ENCODE data around the gene HSPA1A. TPM values are rescaled to one million over a fixed set of nuclear protein-coding genes. Genes with fewer than 3 reads are reported as not detected.
A peak's percentile ranks its signal among the peaks of the same experiment; 100 is the strongest.

HSPA1A gene
- total RNA-seq, 1 donor from 2014 or later = 46.3 TPM

GRCh38 chr6:31831350-31832215, 16.2 kb downstream of the HSPA1A start:
- H3K4me1 Mint-ChIP-seq (ENCODE audit: low read depth) = peaks cover 42% of the 10 kb centered on the region
- no peaks in the 10 kb centered on the region for H3K9me3 Mint-ChIP-seq (ENCODE audit: low read depth)
- no peak overlapping the region for H3K27ac Mint-ChIP-seq (ENCODE audit: unreplicated experiment)
- peak overlapping the region; percentile 80 for H3K4me3 Mint-ChIP-seq (ENCODE audit: unreplicated experiment)
- DNase-seq (ENCODE audit: low spot score) = no peak
- no peaks in the 10 kb centered on the region for H3K27me3 Mint-ChIP-seq (ENCODE audit: low read depth)
- peaks cover 12% of the 10 kb centered on the region for H3K36me3 Mint-ChIP-seq (ENCODE audit: low read depth)
- no peak for TF ChIP-seq CTCF (IDR thresholded peaks at IDR 0.05)

DNA sequence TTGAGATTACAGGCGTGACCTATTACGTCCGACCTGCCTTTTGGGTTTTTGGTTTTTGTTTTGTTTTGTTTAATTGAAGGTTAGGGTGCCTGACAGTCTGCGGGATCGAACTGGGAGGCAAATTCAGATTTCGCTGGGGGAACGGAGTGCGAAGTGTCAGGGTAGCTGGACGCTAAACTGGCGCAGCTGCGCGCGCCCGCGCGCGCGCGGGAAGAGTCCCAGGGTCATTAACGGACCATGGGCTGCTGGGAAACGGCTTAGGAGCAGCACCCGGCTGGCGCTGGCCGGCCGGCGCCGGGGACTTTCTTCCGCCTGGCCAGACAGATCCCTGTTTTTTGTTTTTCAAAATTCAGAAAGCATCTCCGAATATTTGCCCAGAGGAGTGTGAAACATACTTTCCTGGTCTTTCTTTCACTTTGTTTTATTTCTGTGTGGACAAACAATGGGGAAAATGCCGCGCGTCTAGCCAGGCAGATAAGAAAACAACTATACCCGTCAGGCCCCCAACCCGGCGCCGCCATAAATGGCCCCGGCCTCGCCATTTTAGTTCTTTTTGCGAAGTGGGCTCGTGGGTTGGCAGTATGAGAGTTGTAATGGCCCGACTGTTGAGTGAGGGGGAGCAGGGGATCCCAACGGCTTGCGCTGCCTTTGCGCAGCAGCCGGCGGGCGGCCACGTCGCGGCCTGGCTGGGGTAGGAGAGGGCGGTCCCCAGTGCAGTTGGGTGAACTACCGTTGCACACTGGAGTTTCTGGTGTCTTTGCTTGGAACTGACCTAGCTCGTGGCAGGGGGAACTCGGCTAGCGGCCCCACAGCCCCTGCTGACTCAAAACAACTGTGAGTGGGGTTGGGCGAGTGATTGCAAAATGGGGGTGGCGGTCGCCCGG, 19.3 kb downstream of the HSPA1A start:
- H3K9me3 Mint-ChIP-seq (ENCODE audit: low read depth) = no peaks in the 10 kb centered on the region
- peak overlapping the region; percentile 97 for H3K27ac Mint-ChIP-seq (ENCODE audit: unreplicated experiment)
- H3K27me3 Mint-ChIP-seq (ENCODE audit: low read depth) = no peaks in the 10 kb centered on the region
- H3K4me1 Mint-ChIP-seq (ENCODE audit: low read depth) = peaks cover 57% of the 10 kb centered on the region
- DNase-seq (ENCODE audit: low spot score) = no peak
- no peak for TF ChIP-seq CTCF (IDR thresholded peaks at IDR 0.05)
- peaks cover 30% of the 10 kb centered on the region for H3K36me3 Mint-ChIP-seq (ENCODE audit: low read depth)
- H3K4me3 Mint-ChIP-seq (ENCODE audit: unreplicated experiment) = peak overlapping the region; percentile 95

- no peak for TF ChIP-seq CTCF (IDR thresholded peaks at IDR 0.05)
- Mint-ChIP-seq H3K4me3 (ENCODE audit: unreplicated experiment) (peak overlapping the region; percentile 95), H3K27ac (ENCODE audit: unreplicated experiment) (peak overlapping the region; percentile 97), H3K9me3 (ENCODE audit: low read depth) (no peaks in the 10 kb centered on the region), H3K36me3 (ENCODE audit: low read depth) (peaks cover 34% of the 10 kb centered on the region), H3K4me1 (ENCODE audit: low read depth) (peaks cover 44% of the 10 kb centered on the region), H3K27me3 (ENCODE audit: low read depth) (no peaks in the 10 kb centered on the region)
- no peak for DNase-seq (ENCODE audit: low spot score)
Observed at GRCh38 chr6:31836047-31836473, 20.7 kb downstream of the HSPA1A start.

DNA sequence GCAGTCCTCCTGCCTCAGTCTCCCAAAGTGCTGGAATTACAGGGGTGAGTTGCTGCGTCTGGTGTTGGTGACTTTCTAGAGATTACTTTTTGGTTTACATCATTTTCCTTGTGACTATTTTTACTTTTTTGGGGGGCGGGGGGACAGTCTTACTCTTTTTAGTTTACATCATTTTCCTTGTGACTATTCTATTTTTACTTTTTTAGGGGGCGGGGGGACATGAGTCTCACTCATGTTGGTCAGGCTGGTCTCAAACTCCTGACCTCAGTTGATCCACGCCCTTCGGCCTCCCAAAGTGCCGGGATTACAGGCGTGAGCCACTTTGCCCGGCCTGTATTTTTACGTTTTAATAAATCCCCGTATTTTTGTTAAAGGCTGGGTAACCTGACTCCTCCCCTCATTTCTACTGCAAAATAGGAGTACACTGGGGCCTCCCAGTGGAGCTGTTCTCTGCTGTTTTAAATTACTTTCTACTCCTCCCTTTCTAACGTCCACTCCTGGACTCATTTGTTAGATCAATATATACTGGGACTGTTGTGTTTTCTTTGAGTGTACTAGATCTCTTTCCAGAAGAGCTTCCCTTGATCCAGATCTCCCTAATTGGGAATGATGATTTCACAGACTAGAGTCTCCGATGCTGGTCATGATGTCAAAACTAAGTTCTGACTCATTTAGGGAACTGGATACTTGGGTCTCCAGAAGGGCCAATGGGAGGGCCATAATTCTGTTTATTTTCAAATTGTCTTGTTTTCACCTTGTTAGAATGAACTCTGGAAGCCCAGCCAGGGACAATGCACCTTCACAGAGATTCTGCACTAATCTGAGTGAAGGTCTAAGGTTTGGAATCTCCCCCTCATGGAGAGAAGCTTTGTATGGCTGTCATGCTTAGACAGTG, 21.4 kb downstream of the HSPA1A start:
- peak overlapping the region; percentile 97 for H3K27ac Mint-ChIP-seq (ENCODE audit: unreplicated experiment)
- peaks cover 42% of the 10 kb centered on the region for H3K4me1 Mint-ChIP-seq (ENCODE audit: low read depth)
- H3K9me3 Mint-ChIP-seq (ENCODE audit: low read depth) = no peaks in the 10 kb centered on the region
- peak overlapping the region; percentile 95 for H3K4me3 Mint-ChIP-seq (ENCODE audit: unreplicated experiment)
- TF ChIP-seq CTCF (IDR thresholded peaks at IDR 0.05) = peak; percentile 60
- H3K27me3 Mint-ChIP-seq (ENCODE audit: low read depth) = no peaks in the 10 kb centered on the region
- no peak for DNase-seq (ENCODE audit: low spot score)
- peaks cover 34% of the 10 kb centered on the region for H3K36me3 Mint-ChIP-seq (ENCODE audit: low read depth)
